Loucy (cell line): Measurements from ENCODE around the gene H19.

Experiments used
- CTCF ChIP-seq: fragments of 200-600 bp; sonication (generic); conservative IDR thresholded peaks from 2 replicates; pipeline ENCODE4 v1.5.1; 2014; ENCODE audit warnings: mild to moderate bottlenecking, antibody characterized with exemption, low read length
- EZH2phosphoT487 ChIP-seq: fragments of 200-600 bp; IDR thresholded peaks from 2 replicates; pipeline ENCODE4 v1.6.1; 2018; ENCODE audit warnings: antibody characterized with exemption, mild to moderate bottlenecking, moderate library complexity, borderline replicate concordance

- no peak for TF ChIP-seq CTCF
- TF ChIP-seq EZH2phosphoT487: no peak
Observed at GRCh38 chr11:1969035-1969434, 28.6 kb downstream of the H19 start.
